GM12878 (cell line): ENCODE measurements around the gene TNK1. TPM values are rescaled to one million over a fixed set of nuclear protein-coding genes. Genes with fewer than 3 reads are reported as not detected.

Experiments
- ATAC-seq: fragments of 200-7000 bp; cut with Tn5 transposase; 3 replicates; pipeline ENCODE4 v1.9.1; 2020; ENCODE audit warnings: mild to moderate bottlenecking, moderate library complexity
- BruUV-seq: library from RNA; stranded (reverse); fragments of 400-500 nt; replicated peaks from 2 replicates; lab custom pipeline; 2021; lab: Mats Ljungman, UMichigan
- CTCF ChIA-PET: fragments of 300-600 bp; sonication (Branson Sonifier 250); formaldehyde crosslinking; extraction: SDS; loops from one replicate; lab custom pipeline; 2021; ENCODE audit warnings: inconsistent platforms; lab: Yijun Ruan, JAX
- POLR2A ChIA-PET: fragments of 350-600 bp; formaldehyde crosslinking; extraction: SDS; loops from one replicate; lab custom pipeline; 2021; ENCODE audit warnings: inconsistent platforms; lab: Charles Lee
- RAD21 ChIA-PET: fragments of 300-600 bp; sonication (Branson Sonifier 250); formaldehyde crosslinking; loops from one replicate; lab custom pipeline; 2023; ENCODE audit warnings: antibody characterized with exemption; ENCODE audit not compliant: unreplicated experiment; lab: Charles Lee
- SMC1A ChIA-PET: fragments of 300-600 bp; sonication (Branson Sonifier 250); formaldehyde crosslinking; loops from one replicate; lab custom pipeline; 2023; ENCODE audit not compliant: unreplicated experiment, uncharacterized antibody; lab: Charles Lee
- DNase-seq: peaks from one replicate; pipeline ENCODE4 v3.0.0-alpha.2; 2011; ENCODE audit warnings: low read depth, low spot score
- FAIRE-seq: peaks from 3 replicates; lab custom pipeline; 2011; peaks lifted over from hg19 to GRCh38; lab: Jason Lieb, UNC
- H2AFZ ChIP-seq: 2 replicates; pipeline ENCODE4 v1.6.0; 2011; ENCODE audit warnings: low read depth, low read length, control low read depth; ENCODE audit not compliant: control insufficient read depth
- H3K27ac ChIP-seq: 2 replicates; pipeline ENCODE4 v1.5.1; 2011; ENCODE audit warnings: control low read depth; ENCODE audit not compliant: control insufficient read depth, insufficient read depth
- H3K27me3 ChIP-seq, 2 experiments: replicated peaks in 1 of 2; 2 replicates each; pipeline versions ENCODE4 v1.6.0 to v1.6.1; 2011; ENCODE audit warnings: low read length in 1 of 2; ENCODE audit not compliant: control insufficient read depth in 2 of 2, insufficient read depth in 2 of 2
- H3K36me3 ChIP-seq, 2 experiments: 2 replicates each; pipeline ENCODE4 v1.5.1; 2011; ENCODE audit warnings: low read length in 1 of 2; ENCODE audit not compliant: control insufficient read depth in 2 of 2, insufficient read depth in 2 of 2
- H3K4me1 ChIP-seq: 2 replicates; pipeline ENCODE4 v1.6.1; 2011; ENCODE audit warnings: mild to moderate bottlenecking, low read length, moderate library complexity, mixed read lengths; ENCODE audit not compliant: control insufficient read depth, insufficient read depth
- H3K4me2 ChIP-seq: 2 replicates; pipeline ENCODE4 v1.6.0; 2011; ENCODE audit warnings: control low read depth; ENCODE audit not compliant: control insufficient read depth, insufficient read depth
- H3K4me3 ChIP-seq: fragments of 200-600 bp; sonication (generic); 2 replicates; pipeline ENCODE4 v1.5.1; 2016
- H3K79me2 ChIP-seq: 2 replicates; pipeline ENCODE4 v1.6.0; 2011; ENCODE audit warnings: low read length; ENCODE audit not compliant: control insufficient read depth, insufficient read depth
- H3K9ac ChIP-seq: 2 replicates; pipeline ENCODE4 v1.8.0; 2011; ENCODE audit warnings: low read length, control low read depth, mixed read lengths; ENCODE audit not compliant: control insufficient read depth, insufficient read depth
- H3K9me3 ChIP-seq: replicated peaks from 3 replicates; pipeline ENCODE4 v1.5.1; 2011; ENCODE audit warnings: mild to moderate bottlenecking, low read length; ENCODE audit not compliant: control insufficient read depth, insufficient read depth
- H4K20me1 ChIP-seq: 2 replicates; pipeline ENCODE4 v1.6.0; 2011; ENCODE audit not compliant: control insufficient read depth, insufficient read depth
- BHLHE40 ChIP-seq, 2 experiments: fragments of 450-650 bp in 1 of 2; IDR thresholded peaks; 2 replicates each; pipeline ENCODE4 v1.6.1; 2011 to 2017; ENCODE audit warnings: low read depth in 2 of 2, borderline replicate concordance in 1 of 2, improper control_type of control experiment in 1 of 2, low read length in 1 of 2, mild to moderate bottlenecking in 1 of 2
- EGR1 ChIP-seq, 2 experiments: IDR thresholded peaks; 1 replicate in 1 of 2; 2 replicates in 1 of 2; pipeline ENCODE4 v1.6.1; 2011 to 2012; ENCODE audit warnings: low read depth in 2 of 2, low read length in 2 of 2, borderline replicate concordance in 1 of 2, mild to moderate bottlenecking in 1 of 2, moderate library complexity in 1 of 2
- IKZF1 ChIP-seq: fragments of 450-650 bp; conservative IDR thresholded peaks from 2 replicates; pipeline ENCODE4 v1.6.1; 2017; ENCODE audit warnings: antibody characterized with exemption, mild to moderate bottlenecking
- PML ChIP-seq: IDR thresholded peaks from 2 replicates; pipeline ENCODE4 v1.6.1; 2012; ENCODE audit warnings: low read length, inconsistent platforms
- WGBS: methylation state at CpG from one replicate; pipeline ENCODE4 v1.1.6; 2016; ENCODE audit warnings: low lambda C conversion rate; ENCODE audit not compliant: insufficient replicate concordance, insufficient coverage; ENCODE audit errors: missing lambda C conversion rate; 5-methylcytosine and 5-hydroxymethylcytosine counted together
- in situ Hi-C: fragments of 300-500 bp; cut with MboI; formaldehyde crosslinking; loops from 9 replicates; pipeline ENCODE4 v1.14.3; 2018; ENCODE audit warnings: mixed read lengths
- intact Hi-C: fragments of 100-400 bp; cut with micrococcal nuclease; formaldehyde crosslinking; loops from one replicate; pipeline ENCODE4 v1.14.2; 2022; ENCODE audit not compliant: unreplicated experiment
- polyA plus RNA-seq, 11 experiments: library from polyadenylated mRNA; depleted of rRNA in 4 of 11; unstranded in 6 of 11; stranded (reverse) in 5 of 11; fragments of >200 nt; fragmentation: Nextera tagmentation in 4 of 11; fragmentation: Illumina TruSeq in 1 of 11; extraction: Ambion mirVana in 4 of 11; extraction: Trizol in 1 of 11; gene quantifications; 1 replicate in 1 of 11; 2 replicates in 10 of 11; pipeline versions ENCODE4 v1.2.1 to v1.2.3, GENCODE V29; 2011 to 2016; ENCODE audit warnings: inconsistent platforms in 2 of 11, missing spikeins in 2 of 11, low read depth in 1 of 11
- total RNA-seq, 4 experiments: library from RNA; depleted of rRNA in 3 of 4; stranded (reverse); fragments of >200 nt in 3 of 4; fragmentation: Illumina TruSeq in 1 of 4; extraction: Trizol in 1 of 4; gene quantifications; 2 replicates each; pipeline versions ENCODE4 v1.2.1 to v1.2.3, GENCODE V29; 2013 to 2021

The TNK1 gene
- total and polyA plus RNA-seq, 10 of the 15 experiments (the other 5 are each of a cell fraction or from before 2014, with no cell fraction given), result 0.06 to 2.5 (median 0.70) TPM

GRCh38 chr17:7404737-7405349 lies 24.0 kb downstream of the TNK1 start:
- Histone ChIP-seq H3K4me1 (peaks cover 3% of the 10 kb centered on the region; the same call in 1 of the 2 replicates), H3K9me3 (no peaks in the 10 kb centered on the region), H3K9ac (no peak overlapping the region; the same call in 1 of the 2 replicates), H3K4me3 (peak overlapping the region; percentile 85)
- SMC1A ChIA-PET, result interaction anchor here (0.8 to 2.2 kb wide), 6 partner anchors 30 to 282 kb away, joined by 3 to 8 read pairs (median 3); partner anchors contain the start of genes SAT2, TMEM102 and TP53
- ATAC-seq, result peak; percentile 44
- no peak for FAIRE-seq
- 0 out of 4 replicates have a peak, but pooled peaks of 1 of the 2 experiments have one; percentile 6 for TF ChIP-seq BHLHE40 (IDR thresholded peaks at IDR 0.05; ENCODE audit: borderline replicate concordance in 1 of 2, low read depth in 2 of 2, low read length in 1 of 2)
- TF ChIP-seq EGR1 (IDR thresholded peaks at IDR 0.05; ENCODE audit: borderline replicate concordance in 1 of 2, low read depth in 2 of 2, low read length in 2 of 2), result peak in 1 of 2 experiments; percentile 21; a peak in 1 of 3 replicates
- TF ChIP-seq PML, result no peak
- peak; percentile 14; the same call in 1 of the 2 replicates for TF ChIP-seq IKZF1
- TF ChIP-seq, all 136 proteins: peak for 3
- BruUV-seq, result no TSS peak
- no peak for DNase-seq
- H3K27ac ChIP-seq, result no peak overlapping the region
- CTCF ChIA-PET, result interaction anchor here (0.6 to 2.1 kb wide), 5 partner anchors 30 to 109 kb away, joined by 3 to 8 read pairs (median 4); partner anchors contain the start of genes ACAP1 and TMEM102
- intact Hi-C loops (loop anchor here (5.0 kb wide), 1 partner anchor 32 kb away; the partner anchor contains the start of genes FGF11 and TMEM102), in situ Hi-C loops (no loop called here)
- peaks cover 2% of the 10 kb centered on the region for H3K79me2 ChIP-seq
- RAD21 ChIA-PET, result interaction anchor here (0.8 to 2.2 kb wide), 6 partner anchors 9 to 283 kb away, joined by 4 to 13 read pairs (median 6); partner anchors contain the start of genes ACAP1, PLSCR3, TMEM102 and TP53
- POLR2A ChIA-PET, result interaction anchor here (0.5 to 2.7 kb wide), 12 partner anchors 10 to 728 kb away, joined by 3 to 23 read pairs (median 6); partner anchors contain the start of genes ACAP1, CD68, FGF11 and NEURL4
- H4K20me1 ChIP-seq, result no peaks in the 10 kb centered on the region
- H2AFZ ChIP-seq, result peak overlapping the region; percentile 96
- peak overlapping the region; percentile 72 for H3K4me2 ChIP-seq
- H3K27me3 ChIP-seq, result peaks cover 0 to 6% of the 10 kb centered on the region in 2 experiments; a peak in 2 of 4 replicates
- H3K36me3 ChIP-seq, result no peaks in the 10 kb centered on the region
- 2% methylated on average over 25 of the region's 65 CpGs for WGBS
